ENCODE results near the gene KRT2.

- no peak for TF ChIP-seq POLR2AphosphoS2 (IDR thresholded peaks at IDR 0.05; ENCODE audit: low read length)
- TF ChIP-seq FUS (optimal IDR thresholded peaks at IDR 0.05; ENCODE audit: low read depth, low read length): no peak
- no peak for TF ChIP-seq FOXA3 (CRISPR knock-in tag; conservative IDR thresholded peaks at IDR 0.05 in 1 of 2, IDR thresholded peaks at IDR 0.05 in 1 of 2)
- TF ChIP-seq ZNF12 (CRISPR knock-in tag; IDR thresholded peaks at IDR 0.05): no peak
- no peak for TF ChIP-seq CSDE1 (IDR thresholded peaks at IDR 0.05)
- TF ChIP-seq SMC3 (conservative IDR thresholded peaks at IDR 0.05; ENCODE audit: insufficient read depth, low read depth, low read length): no peak
- no peak for TF ChIP-seq ZBED1 (IDR thresholded peaks at IDR 0.05)
- TF ChIP-seq EGR1 (conservative IDR thresholded peaks at IDR 0.05): no peak
- TF ChIP-seq ZNF431 (CRISPR knock-in tag; IDR thresholded peaks at IDR 0.05): no peak
- no peak for TF ChIP-seq NFRKB (IDR thresholded peaks at IDR 0.05; ENCODE audit: low read depth)
- TF ChIP-seq POLR2A (conservative IDR thresholded peaks at IDR 0.05): no peak
- no peak for TF ChIP-seq ZNF124 (CRISPR knock-in tag; IDR thresholded peaks at IDR 0.05)
- no peak for TF ChIP-seq ARID3B (CRISPR knock-in tag; IDR thresholded peaks at IDR 0.05; ENCODE audit: borderline replicate concordance)
- TF ChIP-seq ZBTB5 (IDR thresholded peaks at IDR 0.05): no peak
These were observed 5.4 kb upstream of the KRT2 start for GRCh38 chr12:52657250-52657902.

All from K562 (cell line).